ENCODE data around the gene IQSEC1. TPM values are rescaled to one million over a fixed set of nuclear protein-coding genes. Genes with fewer than 3 reads are reported as not detected.

The IQSEC1 gene
- total and polyA plus RNA-seq, 10 of the 15 experiments (the other 5 are each of a cell fraction or from before 2014, with no cell fraction given) = 0.92 to 55.2 (median 8.5) TPM

- Histone ChIP-seq H4K20me1 (ENCODE audit: control insufficient read depth, insufficient read depth) (no peaks in the 10 kb centered on the region), H3K4me2 (ENCODE audit: control insufficient read depth, insufficient read depth) (peak overlapping the region; percentile 79), H3K4me1 (ENCODE audit: control insufficient read depth, insufficient read depth, low read length) (peaks cover 41% of the 10 kb centered on the region), H3K27ac (ENCODE audit: control insufficient read depth, insufficient read depth) (peak overlapping the region; percentile 79), H3K9ac (ENCODE audit: control insufficient read depth, insufficient read depth, low read length) (peak overlapping the region; percentile 56; the same call in 1 of the 2 replicates), H3K36me3 (ENCODE audit: control insufficient read depth in 2 of 2, insufficient read depth in 2 of 2, low read length in 1 of 2) (peaks cover 3 to 19% of the 10 kb centered on the region in 2 experiments), H3K4me3 (peak overlapping the region; percentile 89; the same call in 1 of the 2 replicates), H2AFZ (ENCODE audit: control insufficient read depth, low read depth, low read length) (peak overlapping the region; percentile 48; the same call in 1 of the 2 replicates), H3K27me3 (replicated peaks in 1 of 2; ENCODE audit: control insufficient read depth in 2 of 2, insufficient read depth in 2 of 2, low read length in 1 of 2) (no peaks in the 10 kb centered on the region), H3K9me3 (replicated peaks; ENCODE audit: control insufficient read depth, insufficient read depth, low read length) (no peaks in the 10 kb centered on the region; the same call in 2 of the 3 replicates), H3K79me2 (ENCODE audit: control insufficient read depth, insufficient read depth, low read length) (peaks cover 70% of the 10 kb centered on the region)
- ChIA-PET RAD21 (ENCODE audit: unreplicated experiment) (interaction anchor here (0.7 to 4.3 kb wide), 15 partner anchors 9 to 108 kb away, joined by 3 to 43 read pairs (median 4); no protein-coding TSS in a partner anchor), POLR2A (interaction anchor here (0.6 to 3.0 kb wide), 9 partner anchors 10 to 88 kb away, joined by 3 to 17 read pairs (median 4); no protein-coding TSS in a partner anchor), SMC1A (ENCODE audit: uncharacterized antibody, unreplicated experiment) (interaction anchor here (0.8 to 4.1 kb wide), 14 partner anchors 9 to 126 kb away, joined by 3 to 14 read pairs (median 4); no protein-coding TSS in a partner anchor), CTCF (interaction anchor here (0.6 to 4.9 kb wide), 25 partner anchors 9 to 466 kb away, joined by 3 to 57 read pairs (median 4); partner anchors contain the start of gene RPL32)
- TF ChIP-seq JUND (IDR thresholded peaks at IDR 0.05; ENCODE audit: low read depth, low read length) (no peak), SMC3 (IDR thresholded peaks at IDR 0.05; ENCODE audit: borderline replicate concordance, low read length) (no peak), RAD51 (IDR thresholded peaks at IDR 0.05) (no peak), ATF7 (IDR thresholded peaks at IDR 0.05; ENCODE audit: low read depth) (peak; percentile 11; the same call in 1 of the 2 replicates)
- FAIRE-seq (no peak), ATAC-seq (no peak), DNase-seq (ENCODE audit: low read depth, low spot score) (no peak)
- in situ Hi-C loops (cut with MboI) (no loop called here), intact Hi-C loops (cut with micrococcal nuclease; ENCODE audit: unreplicated experiment) (loop anchor here (2.0 to 5.0 kb wide), 3 partner anchors 17 to 77 kb away; partner anchors contain the start of gene IQSEC1)
- BruUV-seq (replicated peaks) = no TSS peak
- 50% methylated on average over 10 of the region's 10 CpGs for WGBS (ENCODE audit: insufficient coverage, insufficient replicate concordance, low lambda C conversion rate, missing lambda C conversion rate)
These were observed 77.6 kb downstream of the IQSEC1 start for GRCh38 chr3:12995389-12996180.

Data from GM12878 (cell line).